ENCODE data around the gene GCNT2.
"Not testable (repeated sequence)": the region's sequence is repeated elsewhere in the genome, so short reads cannot be mapped to it uniquely, and the experiment has no call there.

The GCNT2 gene

DNA sequence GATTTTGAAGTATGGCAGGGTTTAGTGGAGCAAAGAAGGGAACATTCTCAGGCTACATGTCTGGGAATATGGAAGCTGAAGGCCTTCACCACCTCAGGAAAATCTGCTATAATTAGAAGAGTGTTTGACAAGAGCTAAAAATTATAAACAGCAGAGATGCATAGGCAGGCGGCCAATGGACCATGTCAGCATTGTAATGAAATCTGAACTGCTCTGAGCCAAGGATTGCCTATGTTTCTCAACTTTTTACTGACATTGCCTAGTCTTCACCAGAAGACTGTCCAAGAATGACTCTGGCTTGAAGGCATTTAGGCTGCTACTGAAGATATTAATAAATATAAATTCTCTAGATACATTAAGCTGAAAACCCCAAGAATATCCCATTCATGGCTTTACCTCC, 89.1 kb downstream of the GCNT2 start:
- Mint-ChIP-seq H3K27me3 (no peaks in the 10 kb centered on the region), H3K4me1 (no peaks in the 10 kb centered on the region), H3K36me3 (no peaks in the 10 kb centered on the region), H3K27ac (no peak overlapping the region), H3K4me3 (no peak overlapping the region), H3K9me3 (peaks cover 3% of the 10 kb centered on the region)
- CTCF ChIA-PET, result no interaction called here
- DNase-seq, result no peak

DNA sequence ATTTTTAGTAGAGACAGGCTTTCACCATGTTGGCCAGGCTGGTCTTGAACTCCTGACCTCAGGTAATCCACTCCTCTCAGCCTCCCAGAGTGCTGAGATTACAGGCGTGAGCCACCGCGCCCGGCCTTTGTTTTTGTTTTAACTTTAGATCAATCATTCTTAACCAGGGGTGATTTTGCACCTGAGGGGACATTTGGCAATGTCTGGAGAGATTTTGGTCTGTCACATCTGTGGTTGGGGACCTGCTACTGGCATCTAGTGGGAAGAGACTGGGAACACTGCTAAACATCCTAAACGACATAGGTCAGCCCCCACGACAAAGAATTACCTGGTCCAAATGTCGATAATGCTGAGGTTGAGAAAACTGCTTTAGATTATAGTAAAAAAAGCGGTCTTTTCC, 91.0 kb downstream of the GCNT2 start:
- Mint-ChIP-seq H3K27me3 (no peaks in the 10 kb centered on the region), H3K9me3 (peaks cover 5% of the 10 kb centered on the region), H3K4me1 (no peaks in the 10 kb centered on the region), H3K27ac (no peak overlapping the region), H3K4me3 (no peak overlapping the region), H3K36me3 (no peaks in the 10 kb centered on the region)
- CTCF ChIA-PET, result no interaction called here
- DNase-seq, result no peak

DNA sequence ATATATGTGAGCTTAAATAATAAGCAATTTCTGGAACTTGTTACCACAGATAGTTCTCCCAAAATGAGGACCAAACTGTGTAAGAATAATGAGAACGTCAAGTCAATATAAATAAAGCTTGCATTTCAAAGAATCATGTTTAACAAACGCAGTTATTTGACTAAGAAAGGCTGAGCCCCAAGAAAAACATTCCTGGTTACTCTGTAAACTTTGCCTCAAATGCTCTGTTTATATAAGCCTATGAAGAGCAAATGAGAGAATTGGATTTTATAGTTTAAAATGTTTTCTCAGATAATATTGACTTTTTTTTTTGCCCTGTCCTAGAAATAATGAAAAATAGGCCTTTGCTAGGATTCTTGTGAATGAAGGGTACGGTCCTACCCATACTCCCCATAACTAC, 91.9 kb downstream of the GCNT2 start:
- CTCF ChIA-PET, result interaction anchor here (0.8 kb wide), 1 partner anchor 68 kb away, joined by 3 read pairs; no protein-coding TSS in a partner anchor
- no peaks in the 10 kb centered on the region for H3K4me1 Mint-ChIP-seq

DNA sequence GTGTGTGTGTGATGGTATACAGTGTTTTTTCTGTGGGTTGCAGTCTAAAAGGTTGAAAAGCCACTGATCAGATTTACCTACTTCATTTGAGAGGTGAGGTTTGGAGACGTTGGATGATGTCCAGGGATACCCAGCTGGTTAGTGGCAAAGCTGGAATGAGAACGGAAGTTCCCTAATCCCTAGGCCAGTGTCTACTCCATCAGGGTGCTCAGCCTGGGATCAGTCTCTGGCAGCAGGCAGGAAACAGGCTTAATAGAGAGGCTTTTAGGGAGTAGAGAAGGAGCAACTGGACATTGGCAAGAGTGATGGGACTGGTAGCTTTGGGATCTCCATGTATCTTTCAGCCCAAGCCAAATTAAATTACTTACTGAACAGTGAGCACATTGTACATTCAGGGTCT, 92.6 kb downstream of the GCNT2 start:
- peaks cover 2% of the 10 kb centered on the region for H3K9me3 Mint-ChIP-seq
- CTCF ChIA-PET, result no interaction called here
- no peak overlapping the region for H3K4me3 Mint-ChIP-seq
- DNase-seq, result no peak
- H3K36me3 Mint-ChIP-seq, result no peaks in the 10 kb centered on the region
- no peak overlapping the region for H3K27ac Mint-ChIP-seq
- H3K4me1 Mint-ChIP-seq, result no peaks in the 10 kb centered on the region
- H3K27me3 Mint-ChIP-seq, result no peaks in the 10 kb centered on the region

More for the DNA sequence above, 91.9 kb downstream of the GCNT2 start:
- H3K27ac Mint-ChIP-seq, result no peak overlapping the region
- peaks cover 5% of the 10 kb centered on the region for H3K9me3 Mint-ChIP-seq
- no peak for DNase-seq
- H3K27me3 Mint-ChIP-seq, result no peaks in the 10 kb centered on the region
- no peaks in the 10 kb centered on the region for H3K36me3 Mint-ChIP-seq
- no peak overlapping the region for H3K4me3 Mint-ChIP-seq

DNA sequence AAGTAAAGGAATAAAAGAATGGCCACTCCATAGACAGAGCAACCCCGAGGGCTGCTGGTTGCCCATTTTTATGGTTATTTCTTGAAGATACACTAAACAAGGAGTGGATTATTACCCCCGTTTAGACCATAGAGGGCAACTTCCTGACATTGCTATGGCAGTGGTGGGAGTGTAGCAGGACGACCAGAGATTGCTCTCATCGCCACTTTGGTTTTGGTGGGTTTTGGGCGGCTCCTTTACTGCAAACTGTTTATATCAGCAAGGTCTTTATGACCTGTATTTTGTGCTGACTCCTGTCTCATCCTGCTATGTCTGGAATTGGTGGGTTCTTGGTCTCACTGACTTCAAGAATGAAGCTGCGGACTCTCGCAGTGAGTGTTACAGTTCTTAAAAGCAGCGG, 94.5 kb downstream of the GCNT2 start:
- Mint-ChIP-seq H3K9me3 (peaks cover 2% of the 10 kb centered on the region), H3K4me1 (no peaks in the 10 kb centered on the region), H3K27me3 (no peaks in the 10 kb centered on the region), H3K27ac (no peak overlapping the region), H3K4me3 (no peak overlapping the region), H3K36me3 (no peaks in the 10 kb centered on the region)
- CTCF ChIA-PET, result no interaction called here
- DNase-seq, result no peak

DNA sequence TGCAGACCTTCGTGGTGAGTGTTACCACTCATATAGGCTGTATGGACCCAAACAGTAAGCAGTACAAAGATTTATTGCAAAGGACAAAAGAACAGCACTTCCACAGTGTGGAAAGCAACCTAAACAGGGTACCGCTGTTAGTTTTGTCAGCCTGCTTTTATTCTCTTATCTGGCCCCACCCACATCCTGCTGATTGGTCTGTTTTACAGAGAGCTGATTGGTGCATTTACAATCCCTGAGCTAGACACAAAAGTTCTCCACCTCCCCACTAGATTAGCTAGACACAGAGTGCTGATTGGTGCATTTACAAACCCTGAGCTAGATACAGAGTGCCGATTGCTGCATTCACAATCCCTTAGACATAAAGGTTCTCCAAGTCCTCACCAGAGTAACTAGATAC, 95.1 kb downstream of the GCNT2 start:
- H3K27me3 Mint-ChIP-seq, DNase-seq, H3K27ac Mint-ChIP-seq, H3K4me3 Mint-ChIP-seq, H3K36me3 Mint-ChIP-seq, H3K4me1 Mint-ChIP-seq, CTCF ChIA-PET, H3K9me3 Mint-ChIP-seq: not testable (repeated sequence)

DNA sequence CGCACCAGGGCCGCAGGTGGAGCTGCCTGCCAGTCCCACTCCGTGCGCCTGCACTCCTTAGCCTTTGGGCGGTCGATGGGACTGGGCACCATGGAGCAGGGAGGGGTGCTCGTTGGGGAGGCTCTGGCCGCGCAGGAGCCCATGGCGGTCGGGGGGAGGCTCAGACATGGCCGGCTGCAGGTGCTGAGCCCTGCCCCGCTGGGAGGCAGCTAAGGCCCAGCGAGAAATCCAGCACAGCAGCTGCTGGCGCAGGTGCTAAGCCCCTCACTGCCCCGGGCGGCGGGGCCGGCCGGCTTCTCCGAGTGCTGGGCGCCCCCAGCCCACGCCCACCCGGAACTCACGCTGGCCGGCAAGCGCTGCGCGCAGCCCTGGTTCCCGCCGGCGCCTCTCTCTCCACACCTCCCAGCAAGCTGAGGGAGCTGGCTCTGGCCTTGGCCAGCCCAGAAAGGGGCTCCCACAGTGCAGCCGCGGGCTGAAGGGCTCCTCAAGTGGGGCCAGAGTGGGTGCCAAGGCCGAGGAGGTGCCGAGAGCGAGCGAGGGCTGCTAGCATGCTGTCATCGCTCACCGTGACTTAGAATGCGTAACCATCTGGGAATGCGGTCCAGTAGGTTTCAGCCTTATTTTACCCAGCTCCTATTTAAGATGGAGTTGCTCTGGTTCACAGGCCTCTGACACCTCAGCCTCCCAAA, 96.0 kb downstream of the GCNT2 start:
- no peak overlapping the region for H3K4me3 Mint-ChIP-seq
- peaks cover 2% of the 10 kb centered on the region for H3K9me3 Mint-ChIP-seq
- peaks cover 8% of the 10 kb centered on the region for H3K36me3 Mint-ChIP-seq
- no peak overlapping the region for H3K27ac Mint-ChIP-seq
- CTCF ChIA-PET, result no interaction called here
- H3K27me3 Mint-ChIP-seq, result no peaks in the 10 kb centered on the region
- DNase-seq, result no peak
- no peaks in the 10 kb centered on the region for H3K4me1 Mint-ChIP-seq

DNA sequence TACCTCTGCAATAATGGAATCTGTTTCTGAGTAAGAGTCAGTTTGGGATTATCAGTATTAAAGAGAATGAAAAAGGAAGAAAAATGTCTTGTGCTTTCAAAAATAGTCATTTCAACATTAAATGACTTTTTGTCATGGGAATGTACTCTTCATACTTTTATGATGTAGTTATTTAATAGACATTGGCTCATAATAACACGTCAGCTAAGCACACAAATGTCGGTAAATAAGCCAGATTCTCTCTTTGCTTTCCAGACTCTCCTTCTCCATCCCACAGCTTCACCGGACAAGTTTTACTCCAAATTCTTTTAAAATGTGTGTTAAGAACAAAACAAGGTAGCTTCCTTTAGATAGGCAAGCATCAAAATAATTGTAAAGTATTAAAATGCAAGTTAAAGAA, 97.3 kb downstream of the GCNT2 start:
- H3K9me3 Mint-ChIP-seq, result peaks cover 2% of the 10 kb centered on the region
- no peak for DNase-seq
- CTCF ChIA-PET, result no interaction called here
- no peaks in the 10 kb centered on the region for H3K27me3 Mint-ChIP-seq
- H3K4me1 Mint-ChIP-seq, result no peaks in the 10 kb centered on the region
- H3K4me3 Mint-ChIP-seq, result no peak overlapping the region
- H3K36me3 Mint-ChIP-seq, result peaks cover 11% of the 10 kb centered on the region
- no peak overlapping the region for H3K27ac Mint-ChIP-seq

DNA sequence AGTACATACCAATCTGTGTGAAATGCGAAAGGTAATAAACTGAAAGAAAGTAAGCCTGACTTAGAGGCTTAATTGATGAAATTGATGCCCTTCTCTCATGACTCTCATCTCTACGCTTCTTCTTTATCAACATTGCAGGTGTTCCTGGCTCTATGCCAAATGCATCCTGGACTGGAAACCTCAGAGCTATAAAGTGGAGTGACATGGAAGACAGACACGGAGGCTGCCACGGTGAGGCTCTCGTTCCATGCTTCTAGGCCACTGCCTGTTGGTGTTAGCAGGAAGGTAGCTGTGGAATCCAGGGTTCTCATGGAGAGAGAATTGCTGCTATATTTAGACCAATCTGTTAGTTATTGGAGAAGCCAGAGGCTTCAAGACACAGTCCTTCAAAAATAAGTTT, 100.1 kb downstream of the GCNT2 start:
- no peak overlapping the region for H3K27ac Mint-ChIP-seq
- H3K4me1 Mint-ChIP-seq, result no peaks in the 10 kb centered on the region
- peaks cover 27% of the 10 kb centered on the region for H3K36me3 Mint-ChIP-seq
- H3K9me3 Mint-ChIP-seq, result peaks cover 2% of the 10 kb centered on the region
- H3K4me3 Mint-ChIP-seq, result no peak overlapping the region
- no peaks in the 10 kb centered on the region for H3K27me3 Mint-ChIP-seq
- CTCF ChIA-PET, result no interaction called here
- DNase-seq, result no peak

DNA sequence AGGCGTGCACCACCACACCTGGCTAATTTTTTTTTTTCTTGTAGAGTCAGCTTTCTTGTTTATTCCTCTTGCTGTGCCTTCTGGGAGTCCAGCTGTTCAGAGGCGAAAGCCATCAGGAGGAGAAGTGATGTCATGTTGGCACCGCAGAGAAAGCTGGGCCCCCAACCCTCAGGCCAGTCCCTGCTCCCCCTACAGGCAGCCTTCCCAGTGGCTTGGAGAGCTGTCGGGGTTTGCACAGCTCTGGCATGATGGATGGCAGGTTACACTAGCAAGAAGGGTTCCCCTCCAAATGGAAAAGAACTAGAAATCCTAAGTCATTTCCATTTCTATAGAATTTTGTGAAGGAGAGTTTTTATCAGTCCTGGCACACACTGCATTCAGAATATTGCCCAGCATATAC, 100.7 kb downstream of the GCNT2 start:
- Mint-ChIP-seq H3K27me3 (no peaks in the 10 kb centered on the region), H3K27ac (no peak overlapping the region), H3K4me1 (no peaks in the 10 kb centered on the region), H3K4me3 (no peak overlapping the region), H3K36me3 (peaks cover 29% of the 10 kb centered on the region), H3K9me3 (no peaks in the 10 kb centered on the region)
- CTCF ChIA-PET, result no interaction called here
- DNase-seq, result no peak

DNA sequence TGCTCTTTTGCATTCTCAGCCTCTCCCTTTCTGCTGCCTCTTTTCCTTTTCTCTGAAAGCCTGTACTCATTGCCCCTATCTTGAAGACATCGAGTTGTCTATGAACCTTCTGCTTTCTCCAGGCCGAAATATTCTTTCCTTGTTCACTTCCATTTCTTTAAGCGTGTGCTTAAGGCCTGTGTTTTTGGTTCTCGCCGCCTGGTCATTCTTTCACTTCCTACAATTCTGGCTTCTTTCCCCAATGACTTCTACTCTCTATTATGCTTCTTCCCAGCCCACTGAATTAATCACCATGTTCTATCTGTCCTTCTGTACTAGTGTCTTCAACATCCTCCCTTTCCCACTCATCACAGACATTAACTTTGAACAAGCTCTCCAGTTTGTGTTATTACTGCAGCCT, 103.7 kb downstream of the GCNT2 start:
- Mint-ChIP-seq H3K4me1 (no peaks in the 10 kb centered on the region), H3K36me3 (peaks cover 29% of the 10 kb centered on the region), H3K27ac (no peak overlapping the region), H3K27me3 (no peaks in the 10 kb centered on the region), H3K9me3 (no peaks in the 10 kb centered on the region), H3K4me3 (no peak overlapping the region)
- CTCF ChIA-PET, result no interaction called here
- no peak for DNase-seq

DNA sequence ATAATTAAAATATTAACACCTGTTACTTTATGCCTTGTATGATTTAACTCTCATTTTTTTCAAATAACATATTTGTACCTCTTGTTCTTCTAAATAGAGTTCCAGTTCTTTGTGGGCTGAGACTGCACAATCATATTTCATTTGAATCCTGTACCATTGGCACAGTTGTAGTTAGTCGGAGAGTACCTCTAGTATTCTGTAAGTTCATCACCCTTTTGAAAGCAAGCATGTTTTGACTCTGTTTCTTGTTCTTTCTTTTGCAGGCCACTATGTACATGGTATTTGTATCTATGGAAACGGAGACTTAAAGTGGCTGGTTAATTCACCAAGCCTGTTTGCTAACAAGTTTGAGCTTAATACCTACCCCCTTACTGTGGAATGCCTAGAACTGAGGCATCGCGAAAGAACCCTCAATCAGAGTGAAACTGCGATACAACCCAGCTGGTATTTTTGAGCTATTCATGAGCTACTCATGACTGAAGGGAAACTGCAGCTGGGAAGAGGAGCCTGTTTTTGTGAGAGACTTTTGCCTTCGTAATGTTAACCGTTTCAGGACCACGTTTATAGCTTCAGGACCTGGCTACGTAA, 105.1 kb downstream of the GCNT2 start:
- DNase-seq, result no peak
- Mint-ChIP-seq H3K4me3 (no peak overlapping the region), H3K9me3 (no peaks in the 10 kb centered on the region), H3K4me1 (no peaks in the 10 kb centered on the region), H3K36me3 (peaks cover 26% of the 10 kb centered on the region), H3K27me3 (no peaks in the 10 kb centered on the region), H3K27ac (no peak overlapping the region)
- CTCF ChIA-PET, result no interaction called here

DNA sequence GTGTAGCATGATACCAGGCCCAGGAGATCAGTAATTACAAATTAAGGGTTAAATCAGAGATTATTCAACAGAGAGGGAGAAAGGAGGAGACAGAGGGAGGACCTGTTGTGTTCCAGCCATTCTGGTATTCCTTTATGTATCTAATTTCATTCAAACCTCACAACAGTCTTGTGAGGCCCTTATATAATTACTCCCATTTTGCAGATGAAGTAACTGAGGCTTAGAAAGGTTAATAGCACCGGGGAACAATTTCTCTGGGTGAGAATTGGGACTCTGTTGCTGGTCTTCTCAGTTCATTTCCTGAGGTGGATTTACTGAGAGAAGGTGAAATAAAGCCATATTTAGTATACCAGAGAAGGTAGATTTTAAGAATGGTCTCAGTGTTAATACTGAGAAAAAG, 106.6 kb downstream of the GCNT2 start:
- H3K4me3 Mint-ChIP-seq, result no peak overlapping the region
- no peaks in the 10 kb centered on the region for H3K27me3 Mint-ChIP-seq
- H3K9me3 Mint-ChIP-seq, result no peaks in the 10 kb centered on the region
- H3K36me3 Mint-ChIP-seq, result peaks cover 21% of the 10 kb centered on the region
- no peaks in the 10 kb centered on the region for H3K4me1 Mint-ChIP-seq
- CTCF ChIA-PET, result no interaction called here
- H3K27ac Mint-ChIP-seq, result no peak overlapping the region
- DNase-seq, result no peak

DNA sequence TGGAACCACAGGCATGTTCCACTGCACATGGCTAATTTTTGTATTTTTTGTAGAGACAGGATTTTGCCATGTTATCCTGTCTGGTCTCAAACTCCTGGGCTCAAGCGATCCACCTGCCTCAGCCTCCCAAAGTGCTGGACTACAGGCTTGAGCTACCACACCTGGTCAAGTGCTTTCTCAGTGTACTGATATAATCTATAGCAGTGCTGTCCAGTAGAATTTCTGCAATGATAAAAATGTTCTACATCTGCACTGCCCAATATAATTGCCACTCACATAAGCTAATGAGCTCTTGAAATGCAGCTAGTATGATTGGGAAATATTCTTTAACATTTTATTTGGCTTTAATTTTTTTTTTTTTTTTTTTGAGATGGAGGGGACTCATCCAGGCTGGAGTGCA, 109.0 kb downstream of the GCNT2 start:
- Mint-ChIP-seq H3K27me3 (no peaks in the 10 kb centered on the region), H3K27ac (no peak overlapping the region), H3K9me3 (no peaks in the 10 kb centered on the region), H3K36me3 (peaks cover 7% of the 10 kb centered on the region), H3K4me3 (no peak overlapping the region), H3K4me1 (peaks cover 6% of the 10 kb centered on the region)
- CTCF ChIA-PET, result interaction anchor here (0.6 kb wide), 2 partner anchors 15 to 70 kb away, joined by 3 read pairs; no protein-coding TSS in a partner anchor
- no peak for DNase-seq

DNA sequence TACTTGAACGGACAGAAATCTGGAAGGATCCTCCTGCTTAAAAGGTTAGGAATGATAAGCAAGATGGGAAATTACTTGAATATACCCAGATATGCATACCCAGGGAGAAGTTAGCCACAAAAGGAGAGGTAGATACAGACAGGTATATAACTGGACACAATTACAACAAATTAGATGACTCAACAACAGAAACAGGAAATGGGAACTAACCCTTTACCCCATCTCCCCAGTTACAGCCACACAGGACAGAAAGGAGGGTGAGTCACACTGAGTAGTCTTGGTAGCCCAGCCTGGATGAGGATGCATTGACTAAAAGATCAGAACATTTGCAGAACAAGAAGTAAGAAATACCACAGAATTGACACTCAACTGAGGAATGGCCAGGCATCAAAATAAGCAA, 112.1 kb downstream of the GCNT2 start:
- DNase-seq, result no peak
- CTCF ChIA-PET, result no interaction called here
- peaks cover 6% of the 10 kb centered on the region for H3K4me1 Mint-ChIP-seq
- H3K27me3 Mint-ChIP-seq, result no peaks in the 10 kb centered on the region
- no peak overlapping the region for H3K27ac Mint-ChIP-seq
- no peaks in the 10 kb centered on the region for H3K9me3 Mint-ChIP-seq
- H3K4me3 Mint-ChIP-seq, result no peak overlapping the region
- no peaks in the 10 kb centered on the region for H3K36me3 Mint-ChIP-seq
